GM12875 (cell line): ENCODE results near the gene MBNL2.

Experiments used
- H3K4me3 ChIP-seq: one replicate; pipeline ENCODE4 v1.5.1; 2011; ENCODE audit warnings: low read depth, low read length, control low read depth
- CTCF ChIP-seq: IDR thresholded peaks from 2 replicates; pipeline ENCODE4 v1.5.1; 2011; ENCODE audit warnings: low read depth, mild to moderate bottlenecking, control low read depth, inconsistent platforms, low read length, moderate library complexity, borderline replicate concordance; ENCODE audit not compliant: insufficient read depth

The MBNL2 gene

GRCh38 chr13:97286317-97287046 lies 64.3 kb downstream of the MBNL2 start:
- no peak overlapping the region for H3K4me3 ChIP-seq
- no peak for TF ChIP-seq CTCF

- no peak overlapping the region for H3K4me3 ChIP-seq
These were observed 64.9 kb downstream of the MBNL2 start for GRCh38 chr13:97287047-97287383.

GRCh38 chr13:97288486-97288900 lies 66.4 kb downstream of the MBNL2 start:
- TF ChIP-seq CTCF: no peak
- H3K4me3 ChIP-seq: no peak overlapping the region

More at GRCh38 chr13:97287047-97287383, 64.9 kb downstream of the MBNL2 start:
- no peak for TF ChIP-seq CTCF

GRCh38 chr13:97289514-97290298 lies 67.6 kb downstream of the MBNL2 start:
- TF ChIP-seq CTCF: no peak
- H3K4me3 ChIP-seq: no peak overlapping the region

GRCh38 chr13:97295283-97296182 lies 73.4 kb downstream of the MBNL2 start:
- no peak for TF ChIP-seq CTCF
- no peak overlapping the region for H3K4me3 ChIP-seq

- no peak overlapping the region for H3K4me3 ChIP-seq
- no peak for TF ChIP-seq CTCF
These were observed 74.6 kb downstream of the MBNL2 start for GRCh38 chr13:97296740-97297139.
